WTC11 (cell line): ENCODE results near the gene U2AF1L4. TPM values are rescaled to one million over a fixed set of nuclear protein-coding genes. Genes with fewer than 3 reads are reported as not detected.

Experiments
- ATAC-seq: fragments of 200-7000 bp; cut with Tn5 transposase; 2 replicates; pipeline ENCODE4 v1.10.0; 2021; ENCODE audit warnings: mild to moderate bottlenecking, moderate library complexity
- CTCF ChIA-PET: fragments of 300-600 bp; sonication (Branson Sonifier 250); formaldehyde crosslinking; loops from one replicate; lab custom pipeline; 2021; ENCODE audit warnings: antibody characterized with exemption; lab: Charles Lee
- POLR2A ChIA-PET: fragments of 350-600 bp; sonication (Branson Sonifier 250); formaldehyde crosslinking; loops from one replicate; lab custom pipeline; 2021; ENCODE audit warnings: antibody characterized with exemption; lab: Charles Lee
- DNase-seq: peaks from one replicate; pipeline ENCODE4 v3.0.0; 2021; ENCODE audit warnings: low spot score
- H3K27ac Mint-ChIP-seq: 2 replicates; pipeline ENCODE4 v1.8.0; 2021; ENCODE audit warnings: mixed read lengths
- H3K27me3 Mint-ChIP-seq: 2 replicates; pipeline ENCODE4 v1.8.0; 2021; ENCODE audit warnings: low read depth, mild to moderate bottlenecking, moderate library complexity, mixed read lengths
- H3K36me3 Mint-ChIP-seq: 2 replicates; pipeline ENCODE4 v1.8.0; 2021; ENCODE audit warnings: mixed read lengths
- H3K4me1 Mint-ChIP-seq: 2 replicates; pipeline ENCODE4 v1.8.0; 2022; ENCODE audit warnings: mixed read lengths
- H3K4me3 Mint-ChIP-seq: 2 replicates; pipeline ENCODE4 v1.8.0; 2021; ENCODE audit warnings: mild to moderate bottlenecking, moderate library complexity, mixed read lengths
- H3K9me3 Mint-ChIP-seq: 2 replicates; pipeline ENCODE4 v1.8.0; 2021; ENCODE audit warnings: mixed read lengths
- CREM ChIP-seq: sonication (generic); formaldehyde crosslinking; IDR thresholded peaks from 2 replicates; pipeline ENCODE4 v1.8.1; 2022; ENCODE audit warnings: mild to moderate bottlenecking, missing genetic modification reagents, moderate library complexity
- ETV6 ChIP-seq: sonication (generic); formaldehyde crosslinking; IDR thresholded peaks from 2 replicates; pipeline ENCODE4 v1.8.1; 2022; ENCODE audit warnings: mild to moderate bottlenecking, missing genetic modification reagents
- GTF2I ChIP-seq: fragments of 250-450 bp; sonication (Bioruptor Pico); conservative IDR thresholded peaks from 2 replicates; pipeline ENCODE4 v1.4.0; 2021; ENCODE audit warnings: mild to moderate bottlenecking
- KAT7 ChIP-seq: sonication (generic); formaldehyde crosslinking; IDR thresholded peaks from 2 replicates; pipeline ENCODE4 v1.8.1; 2023; ENCODE audit warnings: missing genetic modification reagents, mild to moderate bottlenecking, borderline replicate concordance
- NFATC4 ChIP-seq: fragments of 250-450 bp; sonication (Bioruptor Pico); IDR thresholded peaks from 2 replicates; pipeline ENCODE4 v1.9.0; 2021; ENCODE audit warnings: mild to moderate bottlenecking
- NFYB ChIP-seq: sonication (generic); formaldehyde crosslinking; conservative IDR thresholded peaks from 2 replicates; pipeline ENCODE4 v1.8.0; 2022; ENCODE audit warnings: low read depth, missing genetic modification reagents
- SMAD3 ChIP-seq: sonication (generic); formaldehyde crosslinking; IDR thresholded peaks from 2 replicates; pipeline ENCODE4 v1.8.0; 2022; ENCODE audit warnings: missing genetic modification reagents, mild to moderate bottlenecking, borderline replicate concordance
- TEAD1 ChIP-seq: sonication (generic); formaldehyde crosslinking; IDR thresholded peaks from 2 replicates; pipeline ENCODE4 v1.8.0; 2022; ENCODE audit warnings: mild to moderate bottlenecking, missing genetic modification reagents
- TP53 ChIP-seq: sonication (generic); formaldehyde crosslinking; IDR thresholded peaks from 2 replicates; pipeline ENCODE4 v1.8.1; 2023; ENCODE audit warnings: mild to moderate bottlenecking, missing genetic modification reagents
- ZNF121 ChIP-seq: sonication (generic); formaldehyde crosslinking; IDR thresholded peaks from 2 replicates; pipeline ENCODE4 v1.8.0; 2023; ENCODE audit warnings: missing genetic modification reagents
- total RNA-seq: library from RNA; stranded (reverse); gene quantifications from 3 replicates; pipeline ENCODE4 v1.2.3, GENCODE V29; 2021
- TF ChIP-seq, protein P1 (sequence below): sonication (generic); formaldehyde crosslinking; IDR thresholded peaks from 2 replicates; pipeline ENCODE4 v1.8.0; 2022; ENCODE audit warnings: mild to moderate bottlenecking, missing genetic modification reagents
- TF ChIP-seq, protein P2 (sequence below): fragments of 200-600 bp; IDR thresholded peaks from 2 replicates; pipeline ENCODE4 v1.8.0; 2022; ENCODE audit warnings: antibody characterized with exemption
- TF ChIP-seq, protein P3 (sequence below): fragments of 250-450 bp; sonication (Bioruptor Pico); IDR thresholded peaks from 2 replicates; pipeline ENCODE4 v1.9.0; 2021; ENCODE audit warnings: moderate library complexity, mild to moderate bottlenecking, inconsistent platforms, borderline replicate concordance
- TF ChIP-seq, protein P4 (sequence below): sonication (generic); formaldehyde crosslinking; IDR thresholded peaks from 2 replicates; pipeline ENCODE4 v1.8.1; 2023; ENCODE audit warnings: mild to moderate bottlenecking, missing genetic modification reagents, moderate library complexity
- TF ChIP-seq, protein P5 (sequence below): sonication (generic); formaldehyde crosslinking; IDR thresholded peaks from 2 replicates; pipeline ENCODE4 v1.8.0; 2022; ENCODE audit warnings: mild to moderate bottlenecking, missing genetic modification reagents

The U2AF1L4 gene
- total RNA-seq, 1 experiment from 2014 or later = 20.9 TPM

DNA sequence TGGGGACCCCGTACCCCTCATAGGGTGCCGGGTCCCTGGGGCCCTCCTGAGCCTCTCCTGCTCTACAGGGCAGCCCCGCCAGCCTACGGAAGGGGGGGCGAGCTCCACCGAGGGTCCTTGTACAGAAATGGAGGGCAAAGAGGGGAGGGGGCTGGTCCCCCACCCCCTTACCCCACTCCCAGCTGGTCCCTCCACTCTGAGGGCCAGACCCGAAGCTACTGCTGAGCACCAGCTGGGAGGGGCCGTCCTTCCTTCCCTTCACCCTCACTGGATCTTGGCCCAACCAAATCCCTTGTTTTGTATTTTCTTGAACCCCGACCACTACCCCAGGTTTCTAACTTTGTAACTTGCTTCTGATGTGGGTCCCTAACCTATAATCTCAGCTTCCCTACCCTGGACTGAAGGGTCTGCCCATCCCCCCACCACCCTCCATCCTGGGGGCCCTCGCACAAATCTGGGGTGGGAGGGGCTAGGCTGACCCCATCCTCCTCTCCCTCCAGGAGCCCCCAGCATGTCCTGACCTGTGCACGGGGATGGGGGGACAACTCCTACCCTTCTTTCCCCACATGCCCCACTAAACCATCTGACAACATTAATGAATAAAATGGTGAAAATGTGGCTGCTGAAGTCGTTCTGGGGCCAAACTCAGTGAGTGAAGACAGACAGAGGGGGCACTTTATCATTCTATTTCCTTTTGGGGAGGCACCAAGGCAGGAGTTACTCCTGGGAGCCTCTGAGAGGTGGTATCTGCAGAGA is 43.2 kb upstream of the U2AF1L4 start:
- DNase-seq (no peak), ATAC-seq (no peak)
- peaks cover 17% of the 10 kb centered on the region for H3K4me1 Mint-ChIP-seq
- no peaks in the 10 kb centered on the region for H3K36me3 Mint-ChIP-seq
- TF ChIP-seq, protein P1, sequence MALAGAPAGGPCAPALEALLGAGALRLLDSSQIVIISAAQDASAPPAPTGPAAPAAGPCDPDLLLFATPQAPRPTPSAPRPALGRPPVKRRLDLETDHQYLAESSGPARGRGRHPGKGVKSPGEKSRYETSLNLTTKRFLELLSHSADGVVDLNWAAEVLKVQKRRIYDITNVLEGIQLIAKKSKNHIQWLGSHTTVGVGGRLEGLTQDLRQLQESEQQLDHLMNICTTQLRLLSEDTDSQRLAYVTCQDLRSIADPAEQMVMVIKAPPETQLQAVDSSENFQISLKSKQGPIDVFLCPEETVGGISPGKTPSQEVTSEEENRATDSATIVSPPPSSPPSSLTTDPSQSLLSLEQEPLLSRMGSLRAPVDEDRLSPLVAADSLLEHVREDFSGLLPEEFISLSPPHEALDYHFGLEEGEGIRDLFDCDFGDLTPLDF (CRISPR knock-in tag) = no peak
- TF ChIP-seq NFYB (no peak), CREM (no peak), ZNF121 (no peak), SMAD3 (no peak), NFATC4 (CRISPR knock-in tag) (no peak), KAT7 (CRISPR knock-in tag) (no peak), GTF2I (CRISPR knock-in tag) (no peak), ETV6 (CRISPR knock-in tag) (no peak), TEAD1 (CRISPR knock-in tag) (no peak), TP53 (CRISPR knock-in tag) (no peak)
- TF ChIP-seq, protein P2, sequence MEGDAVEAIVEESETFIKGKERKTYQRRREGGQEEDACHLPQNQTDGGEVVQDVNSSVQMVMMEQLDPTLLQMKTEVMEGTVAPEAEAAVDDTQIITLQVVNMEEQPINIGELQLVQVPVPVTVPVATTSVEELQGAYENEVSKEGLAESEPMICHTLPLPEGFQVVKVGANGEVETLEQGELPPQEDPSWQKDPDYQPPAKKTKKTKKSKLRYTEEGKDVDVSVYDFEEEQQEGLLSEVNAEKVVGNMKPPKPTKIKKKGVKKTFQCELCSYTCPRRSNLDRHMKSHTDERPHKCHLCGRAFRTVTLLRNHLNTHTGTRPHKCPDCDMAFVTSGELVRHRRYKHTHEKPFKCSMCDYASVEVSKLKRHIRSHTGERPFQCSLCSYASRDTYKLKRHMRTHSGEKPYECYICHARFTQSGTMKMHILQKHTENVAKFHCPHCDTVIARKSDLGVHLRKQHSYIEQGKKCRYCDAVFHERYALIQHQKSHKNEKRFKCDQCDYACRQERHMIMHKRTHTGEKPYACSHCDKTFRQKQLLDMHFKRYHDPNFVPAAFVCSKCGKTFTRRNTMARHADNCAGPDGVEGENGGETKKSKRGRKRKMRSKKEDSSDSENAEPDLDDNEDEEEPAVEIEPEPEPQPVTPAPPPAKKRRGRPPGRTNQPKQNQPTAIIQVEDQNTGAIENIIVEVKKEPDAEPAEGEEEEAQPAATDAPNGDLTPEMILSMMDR = no peak
- TF ChIP-seq, protein P3, sequence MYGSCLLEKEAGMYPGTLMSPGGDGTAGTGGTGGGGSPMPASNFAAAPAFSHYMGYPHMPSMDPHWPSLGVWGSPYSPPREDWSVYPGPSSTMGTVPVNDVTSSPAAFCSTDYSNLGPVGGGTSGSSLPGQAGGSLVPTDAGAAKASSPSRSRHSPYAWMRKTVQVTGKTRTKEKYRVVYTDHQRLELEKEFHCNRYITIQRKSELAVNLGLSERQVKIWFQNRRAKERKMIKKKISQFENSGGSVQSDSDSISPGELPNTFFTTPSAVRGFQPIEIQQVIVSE (CRISPR knock-in tag) = no peak
- TF ChIP-seq, protein P4, sequence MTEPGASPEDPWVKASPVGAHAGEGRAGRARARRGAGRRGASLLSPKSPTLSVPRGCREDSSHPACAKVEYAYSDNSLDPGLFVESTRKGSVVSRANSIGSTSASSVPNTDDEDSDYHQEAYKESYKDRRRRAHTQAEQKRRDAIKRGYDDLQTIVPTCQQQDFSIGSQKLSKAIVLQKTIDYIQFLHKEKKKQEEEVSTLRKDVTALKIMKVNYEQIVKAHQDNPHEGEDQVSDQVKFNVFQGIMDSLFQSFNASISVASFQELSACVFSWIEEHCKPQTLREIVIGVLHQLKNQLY = no peak
- TF ChIP-seq, protein P5, sequence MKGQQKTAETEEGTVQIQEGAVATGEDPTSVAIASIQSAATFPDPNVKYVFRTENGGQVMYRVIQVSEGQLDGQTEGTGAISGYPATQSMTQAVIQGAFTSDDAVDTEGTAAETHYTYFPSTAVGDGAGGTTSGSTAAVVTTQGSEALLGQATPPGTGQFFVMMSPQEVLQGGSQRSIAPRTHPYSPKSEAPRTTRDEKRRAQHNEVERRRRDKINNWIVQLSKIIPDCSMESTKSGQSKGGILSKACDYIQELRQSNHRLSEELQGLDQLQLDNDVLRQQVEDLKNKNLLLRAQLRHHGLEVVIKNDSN (CRISPR knock-in tag) = no peak
- no peaks in the 10 kb centered on the region for H3K9me3 Mint-ChIP-seq
- no peaks in the 10 kb centered on the region for H3K27me3 Mint-ChIP-seq
- no peak overlapping the region for H3K4me3 Mint-ChIP-seq
- ChIA-PET POLR2A (no interaction called here), CTCF (interaction anchor here (0.5 to 2.8 kb wide), 3 partner anchors 21 to 43 kb away, joined by 3 to 8 read pairs (median 3); partner anchors contain the start of genes LIN37, PSENEN and U2AF1L4)
- no peak overlapping the region for H3K27ac Mint-ChIP-seq

DNA sequence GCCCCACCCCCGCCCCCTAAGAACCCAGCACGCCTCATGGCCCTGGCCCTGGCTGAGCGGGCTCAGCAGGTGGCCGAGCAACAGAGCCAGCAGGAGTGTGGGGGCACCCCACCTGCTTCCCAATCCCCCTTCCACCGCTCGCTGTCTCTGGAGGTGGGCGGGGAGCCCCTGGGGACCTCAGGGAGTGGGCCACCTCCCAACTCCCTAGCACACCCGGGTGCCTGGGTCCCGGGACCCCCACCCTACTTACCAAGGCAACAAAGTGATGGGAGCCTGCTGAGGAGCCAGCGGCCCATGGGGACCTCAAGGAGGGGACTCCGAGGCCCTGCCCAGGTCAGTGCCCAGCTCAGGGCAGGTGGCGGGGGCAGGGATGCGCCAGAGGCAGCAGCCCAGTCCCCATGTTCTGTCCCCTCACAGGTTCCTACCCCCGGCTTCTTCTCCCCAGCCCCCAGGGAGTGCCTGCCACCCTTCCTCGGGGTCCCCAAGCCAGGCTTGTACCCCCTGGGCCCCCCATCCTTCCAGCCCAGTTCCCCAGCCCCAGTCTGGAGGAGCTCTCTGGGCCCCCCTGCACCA is 42.1 kb upstream of the U2AF1L4 start:
- peaks cover 22% of the 10 kb centered on the region for H3K4me1 Mint-ChIP-seq
- TF ChIP-seq KAT7 (CRISPR knock-in tag) = no peak
- ATAC-seq (no peak), DNase-seq (no peak)
- no peaks in the 10 kb centered on the region for H3K36me3 Mint-ChIP-seq
- no peaks in the 10 kb centered on the region for H3K9me3 Mint-ChIP-seq
- CTCF ChIA-PET = interaction anchor here (0.7 to 2.8 kb wide), 3 partner anchors 30 to 172 kb away, joined by 3 to 8 read pairs (median 3); partner anchors contain the start of genes HSPB6, PSENEN and U2AF1L4
- H3K27me3 Mint-ChIP-seq = no peaks in the 10 kb centered on the region
- H3K4me3 Mint-ChIP-seq = no peak overlapping the region
- H3K27ac Mint-ChIP-seq = no peak overlapping the region
- POLR2A ChIA-PET = no interaction called here
